SK-N-MC (cell line): ENCODE results near the gene XRCC1.
"Not testable (repeated sequence)": the region's sequence is repeated elsewhere in the genome, so short reads cannot be mapped to it uniquely, and the experiment has no call there.

ENCODE experiments used
- DNase-seq: peaks from one replicate; pipeline ENCODE4 v3.0.0-alpha.2; 2011; ENCODE audit warnings: low read depth, low spot score
- H3K27ac ChIP-seq: fragments of 200-600 bp; sonication (generic); 2 replicates; pipeline ENCODE4 v1.5.1; 2016; ENCODE audit warnings: mixed run types
- H3K36me3 ChIP-seq: fragments of 200-600 bp; sonication (generic); 2 replicates; pipeline ENCODE4 v1.6.1; 2017; ENCODE audit warnings: antibody characterized with exemption, low read length, mixed read lengths; ENCODE audit not compliant: insufficient read depth
- H3K4me3 ChIP-seq: fragments of 200-600 bp; sonication (generic); 2 replicates; pipeline ENCODE4 v1.5.1; 2016
- H3K9ac ChIP-seq: fragments of 200-600 bp; sonication (generic); 2 replicates; pipeline ENCODE4 v1.8.0; 2017; ENCODE audit warnings: mixed run types, mixed read lengths; ENCODE audit not compliant: insufficient read length
- H3K9me3 ChIP-seq: fragments of 200-600 bp; sonication (generic); 2 replicates; pipeline ENCODE4 v1.6.1; 2017; ENCODE audit warnings: low read depth, mild to moderate bottlenecking, antibody characterized with exemption, low read length, moderate library complexity, mixed read lengths
- EZH2 ChIP-seq: fragments of 200-600 bp; sonication (generic); IDR thresholded peaks from one replicate; pipeline ENCODE4 v1.6.1; 2017; ENCODE audit warnings: antibody characterized with exemption
- FOXP2 ChIP-seq: optimal IDR thresholded peaks from 2 replicates; pipeline ENCODE3; 2011; ENCODE audit warnings: mild to moderate bottlenecking, moderate library complexity; ENCODE audit not compliant: insufficient read depth; ENCODE audit errors: extremely low read length, control extremely low read depth
- POLR2AphosphoS5 ChIP-seq: IDR thresholded peaks from 2 replicates; pipeline ENCODE4 v1.6.1; 2012; ENCODE audit warnings: mild to moderate bottlenecking, low read depth, low read length, borderline replicate concordance

XRCC1 gene

GRCh38 chr19:43551399-43552197, 23.7 kb downstream of the XRCC1 start:
- H3K9ac ChIP-seq, result no peak overlapping the region
- no peak for TF ChIP-seq FOXP2
- no peak for TF ChIP-seq POLR2AphosphoS5
- no peak for TF ChIP-seq EZH2
- no peak overlapping the region for H3K4me3 ChIP-seq
- DNase-seq, result no peak
- H3K36me3 ChIP-seq, result peaks cover 29% of the 10 kb centered on the region; the same call in 1 of the 2 replicates
- H3K9me3 ChIP-seq, result no peaks in the 10 kb centered on the region
- H3K27ac ChIP-seq, result no peak overlapping the region

DNA sequence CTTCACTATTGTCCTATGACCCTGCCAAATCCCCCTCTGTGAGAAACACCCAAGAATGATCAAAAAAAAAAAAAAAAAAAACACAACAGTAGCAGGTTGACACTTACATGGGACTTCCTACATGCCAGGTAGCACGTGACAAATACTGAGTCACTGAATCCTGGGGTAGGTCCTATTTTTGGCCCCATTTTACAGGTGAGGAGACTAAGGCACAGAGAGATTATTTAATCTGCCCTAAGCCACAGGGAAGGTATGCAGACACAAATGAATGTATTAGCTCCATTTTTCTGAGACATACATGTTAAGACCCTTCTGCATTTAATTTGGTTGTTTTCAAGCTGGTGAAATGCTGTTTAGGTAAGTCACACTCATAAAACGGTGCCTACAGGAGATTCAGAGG, 26.6 kb downstream of the XRCC1 start:
- H3K9ac ChIP-seq, result no peak overlapping the region
- TF ChIP-seq FOXP2 (no peak), EZH2 (no peak), POLR2AphosphoS5 (no peak)
- H3K9me3 ChIP-seq, result no peaks in the 10 kb centered on the region
- no peak overlapping the region for H3K4me3 ChIP-seq
- H3K27ac ChIP-seq, result no peak overlapping the region
- peaks cover 24% of the 10 kb centered on the region; the same call in 1 of the 2 replicates for H3K36me3 ChIP-seq
- DNase-seq, result no peak

- H3K9ac ChIP-seq, H3K4me3 ChIP-seq, H3K27ac ChIP-seq, H3K9me3 ChIP-seq, DNase-seq: not testable (repeated sequence)
- peaks cover 31% of the 10 kb centered on the region; the same call in 1 of the 2 replicates for H3K36me3 ChIP-seq
These were observed 27.4 kb downstream of the XRCC1 start for GRCh38 chr19:43547926-43548325.

- no peaks in the 10 kb centered on the region for H3K9me3 ChIP-seq
- H3K27ac ChIP-seq, result no peak overlapping the region
- peaks cover 32% of the 10 kb centered on the region; the same call in 1 of the 2 replicates for H3K36me3 ChIP-seq
- no peak overlapping the region for H3K9ac ChIP-seq
- no peak for DNase-seq
- TF ChIP-seq POLR2AphosphoS5 (no peak), FOXP2 (no peak), EZH2 (no peak)
- no peak overlapping the region for H3K4me3 ChIP-seq
These were observed 28.7 kb downstream of the XRCC1 start for GRCh38 chr19:43546581-43546980.

DNA sequence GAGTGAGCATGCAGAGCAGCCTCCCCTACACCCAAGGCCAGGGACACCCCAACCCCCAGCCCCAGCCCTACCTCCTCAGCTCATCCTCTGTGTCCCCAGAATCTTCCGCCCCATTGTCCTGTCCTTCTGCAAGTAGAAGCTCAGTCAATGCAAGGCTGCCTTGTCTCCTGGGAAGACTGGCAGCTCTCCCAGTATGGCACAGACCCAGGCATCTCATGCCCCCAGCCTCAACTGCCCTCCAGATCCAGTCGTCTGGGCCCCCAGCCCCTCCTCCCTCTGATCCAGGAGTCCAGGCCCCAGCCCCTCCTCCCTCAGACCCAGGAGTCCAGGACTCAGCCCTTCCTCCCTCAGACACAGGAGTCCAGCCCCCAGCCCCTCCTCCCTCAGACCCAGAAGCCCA, 29.3 kb downstream of the XRCC1 start:
- Histone ChIP-seq H3K9ac (no peak overlapping the region), H3K27ac (no peak overlapping the region), H3K4me3 (no peak overlapping the region), H3K36me3 (peaks cover 27% of the 10 kb centered on the region; the same call in 1 of the 2 replicates), H3K9me3 (no peaks in the 10 kb centered on the region)
- TF ChIP-seq POLR2AphosphoS5, result no peak
- no peak for TF ChIP-seq FOXP2
- no peak for TF ChIP-seq EZH2
- no peak for DNase-seq

GRCh38 chr19:43545276-43545675, 30.1 kb downstream of the XRCC1 start:
- peaks cover 27% of the 10 kb centered on the region; the same call in 1 of the 2 replicates for H3K36me3 ChIP-seq

DNA sequence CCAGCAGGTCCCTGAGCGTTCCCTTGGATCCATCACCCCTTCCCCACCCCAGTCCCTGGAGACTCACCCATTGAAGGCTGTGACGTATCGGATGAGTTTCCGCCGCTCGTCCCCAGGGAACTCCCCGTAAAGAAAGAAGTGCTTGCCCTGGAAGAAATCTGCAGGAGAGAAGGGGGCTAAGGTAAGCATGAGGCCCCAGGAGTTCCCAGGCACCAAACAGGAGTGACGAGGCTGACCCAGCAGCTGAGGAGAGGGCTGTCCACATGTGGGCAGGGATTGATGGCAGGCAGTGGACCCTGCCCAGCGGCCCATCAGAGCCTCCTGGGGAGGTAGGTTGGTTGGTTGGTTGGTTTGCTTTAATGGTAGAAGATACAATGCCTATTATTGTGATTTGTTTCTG, 31.2 kb downstream of the XRCC1 start:
- Histone ChIP-seq H3K9ac (no peak overlapping the region), H3K4me3 (no peak overlapping the region), H3K9me3 (no peaks in the 10 kb centered on the region), H3K27ac (no peak overlapping the region), H3K36me3 (peaks cover 30% of the 10 kb centered on the region)
- TF ChIP-seq POLR2AphosphoS5 (no peak), FOXP2 (no peak), EZH2 (no peak)
- no peak for DNase-seq

More at GRCh38 chr19:43545276-43545675, 30.1 kb downstream of the XRCC1 start:
- Histone ChIP-seq H3K4me3 (no peak overlapping the region), H3K27ac (no peak overlapping the region), H3K9ac (no peak overlapping the region), H3K9me3 (no peaks in the 10 kb centered on the region)
- DNase-seq, result no peak
- TF ChIP-seq FOXP2 (no peak), POLR2AphosphoS5 (no peak), EZH2 (no peak)

DNA sequence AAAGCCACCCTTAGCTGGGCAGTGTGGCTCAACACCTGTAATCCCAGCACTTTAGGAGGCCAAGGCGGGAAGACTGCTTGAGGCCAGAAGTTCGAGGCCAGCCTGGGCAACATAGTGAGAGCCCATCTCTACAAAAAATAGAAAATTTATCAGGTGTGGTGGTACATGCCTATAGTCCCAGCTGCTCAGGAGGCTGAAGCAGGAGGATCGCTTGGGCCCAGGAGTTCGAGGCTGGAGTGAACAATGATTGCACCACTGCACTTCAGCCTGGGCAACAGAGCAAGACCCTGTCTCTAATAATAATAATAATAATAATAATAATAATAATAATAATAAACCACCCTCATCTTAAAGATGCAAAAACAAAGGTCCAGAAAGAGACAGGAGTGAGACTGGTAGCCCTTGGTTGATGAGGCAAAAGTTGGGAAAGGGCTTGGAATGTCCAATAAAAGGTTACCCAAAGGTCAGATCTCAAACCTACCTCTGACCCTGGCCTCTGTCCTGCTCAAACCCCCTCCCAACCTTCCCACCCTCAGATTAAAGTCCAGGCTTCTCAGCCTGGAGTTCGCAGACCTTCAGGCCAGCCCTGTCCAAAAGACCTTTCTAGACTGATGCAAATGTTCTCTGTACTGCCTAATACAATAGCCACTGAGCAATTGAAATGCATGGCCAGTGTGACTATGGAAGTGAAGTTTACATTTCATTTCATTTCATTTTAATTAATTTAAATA, 33.2 kb downstream of the XRCC1 start:
- H3K9ac ChIP-seq, result no peak overlapping the region
- H3K36me3 ChIP-seq, result peaks cover 40% of the 10 kb centered on the region
- TF ChIP-seq EZH2, result no peak
- no peak for TF ChIP-seq POLR2AphosphoS5
- TF ChIP-seq FOXP2, result no peak
- no peak overlapping the region for H3K27ac ChIP-seq
- DNase-seq, result no peak
- H3K9me3 ChIP-seq, result no peaks in the 10 kb centered on the region
- no peak overlapping the region for H3K4me3 ChIP-seq

DNA sequence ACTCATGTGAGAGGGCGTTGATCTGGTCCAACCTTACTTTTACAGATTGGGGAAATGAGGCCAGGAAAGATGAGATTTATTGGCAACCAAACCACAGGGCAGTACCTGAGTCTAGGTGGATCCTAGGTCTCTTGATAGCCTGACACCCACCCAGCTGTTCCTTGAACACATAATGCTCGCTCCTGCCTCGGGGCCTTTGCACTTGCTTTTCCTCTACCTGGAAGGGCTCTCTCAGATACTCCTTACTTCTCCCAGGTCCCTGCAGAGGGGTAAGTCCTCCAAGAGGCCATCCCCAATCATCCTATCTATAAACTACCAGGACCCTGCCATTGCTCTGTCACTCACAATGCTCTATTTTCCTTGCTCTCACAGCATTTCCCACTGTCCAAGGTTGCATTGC, 34.9 kb downstream of the XRCC1 start:
- DNase-seq, result no peak
- H3K9me3 ChIP-seq, result no peaks in the 10 kb centered on the region
- H3K4me3 ChIP-seq, result no peak overlapping the region
- H3K36me3 ChIP-seq, result peaks cover 40% of the 10 kb centered on the region
- H3K27ac ChIP-seq, result no peak overlapping the region
- no peak overlapping the region for H3K9ac ChIP-seq
- no peak for TF ChIP-seq POLR2AphosphoS5
- TF ChIP-seq EZH2, result no peak
- no peak for TF ChIP-seq FOXP2
